DND-41 (cell line): ENCODE measurements around the gene PLGRKT.
"Not testable (repeated sequence)": the region's sequence is repeated elsewhere in the genome, so short reads cannot be mapped to it uniquely, and the experiment has no call there.

Experiments
- ATAC-seq: fragments of 200-7000 bp; cut with Tn5 transposase; 3 replicates; pipeline ENCODE4 v1.9.1; 2021; ENCODE audit warnings: low read depth; ENCODE audit not compliant: insufficient read depth
- DNase-seq: peaks from one replicate; pipeline ENCODE4 v3.0.0-alpha.2; 2020
- H2AFZ ChIP-seq: 2 replicates; pipeline ENCODE4 v1.6.0; 2012; ENCODE audit warnings: low read depth, low read length
- H3K27ac ChIP-seq: 2 replicates; pipeline ENCODE4 v1.5.1; 2012; ENCODE audit warnings: low read length, inconsistent platforms
- H3K27me3 ChIP-seq: fragments of 200-600 bp; sonication (generic); 2 replicates; pipeline ENCODE4 v1.6.0; 2012; ENCODE audit warnings: low read length, mild to moderate bottlenecking, inconsistent platforms; ENCODE audit not compliant: insufficient read depth, poor library complexity
- H3K36me3 ChIP-seq: 2 replicates; pipeline ENCODE4 v1.5.1; 2012; ENCODE audit warnings: low read length, inconsistent platforms; ENCODE audit not compliant: insufficient read depth
- H3K4me1 ChIP-seq: 2 replicates; pipeline ENCODE4 v1.5.1; 2012; ENCODE audit warnings: mild to moderate bottlenecking, low read length; ENCODE audit not compliant: insufficient read depth
- H3K4me2 ChIP-seq: 2 replicates; pipeline ENCODE4 v1.6.0; 2012; ENCODE audit warnings: mild to moderate bottlenecking, moderate library complexity, low read length, inconsistent platforms; ENCODE audit not compliant: insufficient read depth
- H3K4me3 ChIP-seq, 2 experiments: fragments of 200-600 bp in 1 of 2; shearing (Covaris generic) in 1 of 2; 2 replicates each; pipeline ENCODE4 v1.5.1; 2012 to 2016; ENCODE audit warnings: inconsistent platforms in 2 of 2, low read length in 2 of 2, mild to moderate bottlenecking in 2 of 2, low read depth in 1 of 2, moderate library complexity in 1 of 2
- H3K79me2 ChIP-seq: 2 replicates; pipeline ENCODE4 v1.6.0; 2012; ENCODE audit warnings: low read length, inconsistent platforms; ENCODE audit not compliant: insufficient read depth
- H3K9ac ChIP-seq: 2 replicates; pipeline ENCODE4 v1.6.0; 2012; ENCODE audit warnings: low read depth, mild to moderate bottlenecking, inconsistent platforms, low read length, moderate library complexity
- H3K9me3 ChIP-seq: 2 replicates; pipeline ENCODE4 v1.5.1; 2012; ENCODE audit warnings: low read length, moderate library complexity, mild to moderate bottlenecking, inconsistent platforms; ENCODE audit not compliant: insufficient read depth, severe bottlenecking
- H4K20me1 ChIP-seq: 2 replicates; pipeline ENCODE4 v1.6.0; 2012; ENCODE audit warnings: low read length; ENCODE audit not compliant: insufficient read depth
- CTCF ChIP-seq: IDR thresholded peaks from 2 replicates; pipeline ENCODE4 v1.5.1; 2012; ENCODE audit warnings: borderline replicate concordance, low read length, moderate library complexity, mild to moderate bottlenecking; ENCODE audit not compliant: poor library complexity, severe bottlenecking; ENCODE audit errors: extremely low read depth
- EZH2 ChIP-seq: IDR thresholded peaks from 3 replicates; pipeline ENCODE4 v1.6.1; 2012; ENCODE audit warnings: borderline replicate concordance, low read depth, mild to moderate bottlenecking, moderate library complexity, low read length, inconsistent platforms; ENCODE audit not compliant: severe bottlenecking

The PLGRKT gene

GRCh38 chr9:5470122-5470521 is 32.4 kb upstream of the PLGRKT start:
- Histone ChIP-seq H4K20me1 (no peaks in the 10 kb centered on the region), H3K9ac (no peak overlapping the region), H3K79me2 (no peaks in the 10 kb centered on the region), H3K27me3 (no peaks in the 10 kb centered on the region), H3K9me3 (no peaks in the 10 kb centered on the region), H3K4me2 (no peak overlapping the region), H3K27ac (no peak overlapping the region), H2AFZ (no peak overlapping the region), H3K36me3 (no peaks in the 10 kb centered on the region), H3K4me1 (no peaks in the 10 kb centered on the region), H3K4me3 (no peak overlapping the region)
- DNase-seq (no peak), ATAC-seq (no peak)
- no peak for TF ChIP-seq EZH2
- TF ChIP-seq CTCF, result no peak

GRCh38 chr9:5468850-5469249 is 31.1 kb upstream of the PLGRKT start:
- no peaks in the 10 kb centered on the region for H3K79me2 ChIP-seq
- no peak for DNase-seq
- no peaks in the 10 kb centered on the region for H4K20me1 ChIP-seq
- H3K27ac ChIP-seq, result no peak overlapping the region
- H3K4me3 ChIP-seq, result no peak overlapping the region
- no peaks in the 10 kb centered on the region for H3K36me3 ChIP-seq
- no peak overlapping the region for H2AFZ ChIP-seq
- H3K27me3 ChIP-seq, result no peaks in the 10 kb centered on the region
- TF ChIP-seq CTCF (no peak), EZH2 (no peak)
- H3K4me1 ChIP-seq, result no peaks in the 10 kb centered on the region
- no peak overlapping the region for H3K4me2 ChIP-seq
- ATAC-seq, result no peak
- no peak overlapping the region for H3K9ac ChIP-seq
- H3K9me3 ChIP-seq, result no peaks in the 10 kb centered on the region

DNA sequence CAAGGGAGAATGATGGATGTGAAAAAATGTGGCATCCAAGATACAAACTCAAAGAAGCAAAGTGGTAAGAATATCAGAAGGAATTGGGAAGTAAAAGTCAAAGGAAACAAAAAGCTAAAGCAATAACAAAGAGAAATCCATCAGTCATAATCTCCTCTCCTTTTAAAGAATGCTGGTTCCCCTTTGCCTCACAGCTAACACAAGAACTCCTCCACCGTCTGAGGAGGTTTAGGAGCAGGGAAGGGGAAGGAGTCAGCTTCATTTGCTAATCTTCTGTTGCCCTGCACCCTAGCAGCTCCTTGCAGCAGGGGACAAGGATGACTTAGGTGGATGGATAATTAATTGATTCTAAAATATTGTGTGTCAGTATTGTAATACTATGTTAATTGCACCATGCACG is 29.0 kb upstream of the PLGRKT start:
- Histone ChIP-seq H3K27ac (no peak overlapping the region), H3K4me3 (no peak overlapping the region), H4K20me1 (no peaks in the 10 kb centered on the region), H3K36me3 (no peaks in the 10 kb centered on the region), H3K4me2 (no peak overlapping the region), H3K9ac (no peak overlapping the region), H3K79me2 (no peaks in the 10 kb centered on the region), H2AFZ (no peak overlapping the region), H3K27me3 (no peaks in the 10 kb centered on the region), H3K4me1 (no peaks in the 10 kb centered on the region), H3K9me3 (no peaks in the 10 kb centered on the region)
- DNase-seq (no peak), ATAC-seq (no peak)
- TF ChIP-seq CTCF (no peak), EZH2 (no peak)

DNA sequence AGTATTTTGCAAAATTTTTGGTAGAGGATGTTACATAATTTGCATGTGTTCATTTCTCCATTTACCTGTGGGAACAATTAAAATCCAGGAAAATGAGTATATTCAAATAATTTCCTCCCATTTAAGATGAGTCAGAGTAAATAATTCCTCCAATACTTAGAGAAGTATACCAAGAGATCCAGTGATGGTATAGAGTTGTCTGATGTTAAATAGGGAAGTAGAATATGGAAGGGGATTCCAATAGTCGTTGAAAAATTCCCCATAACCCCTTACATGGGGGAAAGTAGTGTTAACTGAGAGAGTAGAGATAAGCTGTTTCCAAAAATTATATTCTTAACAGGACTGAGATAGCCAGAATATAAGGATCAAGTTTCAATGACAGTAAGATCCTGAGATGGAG is 28.3 kb upstream of the PLGRKT start:
- no peak overlapping the region for H3K4me2 ChIP-seq
- no peak for DNase-seq
- no peaks in the 10 kb centered on the region for H3K36me3 ChIP-seq
- TF ChIP-seq CTCF, result no peak
- TF ChIP-seq EZH2, result no peak
- no peaks in the 10 kb centered on the region for H3K27me3 ChIP-seq
- no peak overlapping the region for H2AFZ ChIP-seq
- no peak overlapping the region for H3K4me3 ChIP-seq
- no peak overlapping the region for H3K27ac ChIP-seq
- no peaks in the 10 kb centered on the region for H3K9me3 ChIP-seq
- no peaks in the 10 kb centered on the region for H4K20me1 ChIP-seq
- no peak for ATAC-seq
- H3K79me2 ChIP-seq, result no peaks in the 10 kb centered on the region
- H3K9ac ChIP-seq, result no peak overlapping the region
- no peaks in the 10 kb centered on the region for H3K4me1 ChIP-seq

DNA sequence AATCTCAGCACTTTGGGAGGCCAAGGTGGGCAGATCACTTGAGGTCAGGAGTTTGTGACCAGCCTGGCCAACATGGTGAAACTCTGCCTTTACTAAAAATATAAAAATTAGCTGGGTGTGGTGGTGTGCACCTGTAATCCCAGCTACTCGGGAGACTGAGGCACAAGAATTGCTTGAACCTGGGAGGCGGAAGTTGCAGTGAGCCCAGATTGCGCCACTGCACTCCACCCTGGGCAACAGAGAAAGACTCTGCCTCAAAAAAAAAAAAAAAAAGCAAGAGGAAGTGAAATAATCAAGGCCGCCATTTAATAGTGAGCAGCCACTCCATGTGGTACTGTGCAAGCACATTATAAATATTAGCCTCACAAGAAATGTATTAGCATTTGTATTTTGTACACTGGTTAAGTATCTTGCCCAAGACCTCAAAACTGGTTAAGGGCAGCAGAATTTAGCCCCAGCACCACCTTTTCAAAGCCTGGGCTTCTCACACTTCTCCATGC is 27.2 kb upstream of the PLGRKT start:
- H3K9me3 ChIP-seq, H4K20me1 ChIP-seq, H3K27me3 ChIP-seq, H2AFZ ChIP-seq, H3K9ac ChIP-seq, H3K27ac ChIP-seq, H3K79me2 ChIP-seq, H3K4me3 ChIP-seq, DNase-seq, H3K4me2 ChIP-seq, H3K36me3 ChIP-seq, H3K4me1 ChIP-seq, ATAC-seq: not testable (repeated sequence)
